Measurements from ENCODE around the gene ITPR1.
A peak's percentile ranks its signal among the peaks of the same experiment; 100 is the strongest.

Gene ITPR1

DNA sequence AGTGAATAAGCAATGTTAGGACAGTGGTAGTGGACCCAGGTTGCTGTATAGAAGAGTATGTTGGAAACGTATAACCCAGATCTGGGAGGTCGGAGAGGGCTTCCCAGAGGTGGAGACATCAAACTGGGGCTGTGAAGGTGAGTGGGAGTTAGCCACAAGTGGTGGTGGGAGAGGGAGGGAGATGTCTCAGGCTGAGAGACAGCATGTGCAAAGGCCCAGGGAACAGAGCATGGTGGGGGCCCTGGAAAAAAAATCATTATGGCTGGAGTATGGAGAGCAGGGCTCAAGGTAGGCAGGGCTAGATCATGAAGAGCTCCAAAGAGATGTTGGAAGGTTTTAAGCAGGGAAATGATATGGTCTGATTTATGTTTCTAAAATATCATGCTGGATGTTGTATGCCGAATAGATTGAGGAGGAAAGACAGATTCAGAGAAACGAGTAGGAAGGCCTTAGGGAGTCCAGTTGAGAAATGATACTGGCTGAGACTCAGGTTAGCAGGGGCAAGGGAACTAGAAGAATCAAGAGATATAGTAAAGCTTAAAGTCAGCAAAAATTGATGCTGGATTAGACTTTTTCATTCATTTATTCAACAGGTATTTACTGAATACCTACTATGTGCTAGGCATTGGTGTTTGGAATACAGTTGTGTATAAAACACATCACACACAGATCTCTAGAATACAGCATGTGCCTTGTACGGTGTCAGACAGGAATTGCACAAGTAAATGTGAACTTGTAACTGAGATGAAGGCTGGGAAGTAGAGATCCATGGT, 17.0 kb downstream of the ITPR1 start:
- no peak for DNase-seq

DNA sequence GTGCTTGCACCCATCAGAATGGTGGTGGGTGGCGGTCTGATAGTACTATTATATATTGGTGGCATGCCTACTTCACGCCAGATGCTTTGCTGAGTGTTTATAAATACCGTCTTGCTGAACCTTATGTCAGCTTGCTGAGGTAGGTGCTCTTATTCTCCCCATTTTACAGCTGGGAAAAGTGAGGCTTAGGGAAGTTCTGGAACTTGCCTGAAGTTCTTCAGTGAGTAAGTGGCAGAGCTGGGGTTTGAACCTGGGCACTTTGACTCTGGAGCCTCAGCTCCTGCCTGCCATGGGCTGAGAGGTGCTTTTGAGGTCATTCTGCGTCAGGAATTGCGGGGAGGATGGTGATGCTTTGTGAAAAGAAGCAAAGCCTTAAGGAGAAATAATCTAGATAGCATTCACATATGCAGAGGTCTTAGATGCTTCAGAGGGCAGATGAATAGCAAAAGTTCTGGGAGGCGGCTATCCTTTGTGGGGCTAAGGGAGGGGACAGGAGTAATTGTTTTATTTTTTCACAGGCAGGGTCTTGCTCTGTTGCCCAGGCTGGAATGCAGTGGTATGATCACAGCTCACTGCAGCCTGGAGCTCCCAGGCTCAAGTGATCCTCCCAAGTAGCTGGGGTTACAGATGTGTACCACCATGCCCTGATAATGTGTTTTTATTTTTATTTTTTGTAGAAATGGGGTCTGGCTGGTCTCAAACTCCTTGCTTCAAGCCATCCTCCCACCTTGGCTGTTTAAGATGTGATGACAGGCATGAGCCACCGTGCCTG, 18.5 kb downstream of the ITPR1 start:
- no peak for DNase-seq

DNA sequence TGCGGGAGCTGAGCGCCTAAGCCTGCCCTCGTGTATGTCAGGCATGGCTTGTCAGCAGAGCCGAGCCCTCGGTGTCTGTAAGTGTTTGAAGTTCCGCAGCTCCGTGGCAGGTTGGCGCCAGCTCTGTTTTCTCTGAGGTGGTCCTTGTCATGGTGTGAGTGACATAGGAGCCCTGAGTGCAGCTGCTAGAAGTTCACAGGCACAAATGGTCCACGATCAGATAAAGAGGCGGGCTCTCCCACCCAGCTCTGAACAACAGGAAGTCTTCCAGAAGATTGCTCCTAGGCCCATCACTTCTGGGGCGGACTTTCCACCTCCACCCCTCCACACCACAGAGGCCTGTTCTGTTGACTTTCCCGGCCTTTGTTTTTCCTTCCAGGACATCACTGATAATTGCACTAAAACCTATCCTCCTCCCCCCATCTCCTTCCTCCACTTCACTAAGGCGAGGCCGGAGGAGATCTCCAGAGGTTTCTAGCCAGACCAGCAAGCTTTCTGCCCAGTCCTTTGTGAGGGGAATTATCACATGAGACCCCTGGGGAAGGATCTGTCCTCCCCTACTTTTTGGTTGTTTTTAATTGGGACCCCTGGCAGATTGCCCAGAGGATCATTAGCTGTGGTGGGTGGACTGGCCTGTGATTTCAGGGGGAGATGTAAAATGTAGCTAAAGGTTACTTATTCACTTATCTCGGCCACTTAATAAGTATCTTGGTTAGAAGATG, 19.9 kb downstream of the ITPR1 start:
- DNase-seq, result no peak

GRCh38 chr3:4514321-4514720, 21.2 kb downstream of the ITPR1 start:
- no peak for DNase-seq

DNA sequence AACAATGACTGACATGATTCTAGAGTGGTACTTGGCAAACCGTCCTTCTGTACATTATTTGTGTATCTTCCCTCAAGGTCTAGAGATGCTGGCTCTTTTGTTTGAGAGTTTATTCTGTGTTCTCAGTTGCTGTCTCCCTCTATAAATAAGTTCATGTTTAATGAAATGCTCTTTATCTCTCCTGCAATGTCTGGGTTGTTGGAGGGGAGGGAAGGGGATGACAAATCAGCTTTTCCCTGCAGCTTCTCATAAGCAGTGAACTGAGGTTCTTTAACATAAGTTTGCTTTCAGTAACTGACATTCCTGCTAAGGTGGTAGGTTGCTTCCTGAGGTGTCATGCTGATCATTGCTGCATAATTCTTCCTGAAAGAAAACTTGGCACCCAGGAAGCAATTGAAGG, 21.8 kb downstream of the ITPR1 start:
- no peak for DNase-seq

- DNase-seq, result no peak
Observed at GRCh38 chr3:4515916-4516579, 22.9 kb downstream of the ITPR1 start.

- DNase-seq, result no peak
Observed at GRCh38 chr3:4517093-4517492, 23.9 kb downstream of the ITPR1 start.

DNA sequence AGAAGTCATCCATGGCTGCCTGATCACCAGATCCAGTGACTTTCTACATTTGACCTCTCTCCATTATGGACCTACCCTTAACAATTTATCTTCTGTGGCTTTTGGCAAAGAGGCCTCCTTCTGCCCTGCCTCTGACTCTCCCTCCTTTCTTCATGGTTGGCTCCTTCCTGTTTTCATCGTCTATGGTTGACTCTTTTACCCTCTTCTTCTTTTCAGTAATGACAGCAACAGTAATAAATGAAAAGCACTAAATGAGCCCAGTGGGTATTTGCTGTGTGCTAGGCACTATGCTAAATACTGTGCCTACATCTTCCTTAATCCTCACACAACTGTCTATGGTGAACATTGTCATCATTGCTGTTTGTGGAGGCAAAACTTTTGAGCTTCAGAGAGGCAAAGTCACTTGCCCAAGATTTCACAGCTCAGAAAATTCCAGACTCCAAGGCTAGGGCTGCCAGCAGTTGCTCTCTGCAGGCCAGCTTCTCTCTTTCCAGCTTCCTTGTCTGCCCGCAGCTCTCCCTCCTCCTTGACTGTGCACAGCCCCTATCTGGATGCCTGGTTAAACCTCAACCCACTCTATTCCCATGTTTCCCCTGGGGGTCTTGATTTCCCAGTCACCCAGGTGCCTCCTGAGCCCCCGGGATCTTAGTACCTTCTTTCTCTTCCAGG, 24.6 kb downstream of the ITPR1 start:
- DNase-seq, result no peak

GRCh38 chr3:4520033-4520816, 27.1 kb downstream of the ITPR1 start:
- no peak for DNase-seq

GRCh38 chr3:4522947-4523346, 29.8 kb downstream of the ITPR1 start:
- DNase-seq, result no peak

- DNase-seq, result peak; percentile 11
Observed at GRCh38 chr3:4523710-4524698, 30.9 kb downstream of the ITPR1 start.

DNA sequence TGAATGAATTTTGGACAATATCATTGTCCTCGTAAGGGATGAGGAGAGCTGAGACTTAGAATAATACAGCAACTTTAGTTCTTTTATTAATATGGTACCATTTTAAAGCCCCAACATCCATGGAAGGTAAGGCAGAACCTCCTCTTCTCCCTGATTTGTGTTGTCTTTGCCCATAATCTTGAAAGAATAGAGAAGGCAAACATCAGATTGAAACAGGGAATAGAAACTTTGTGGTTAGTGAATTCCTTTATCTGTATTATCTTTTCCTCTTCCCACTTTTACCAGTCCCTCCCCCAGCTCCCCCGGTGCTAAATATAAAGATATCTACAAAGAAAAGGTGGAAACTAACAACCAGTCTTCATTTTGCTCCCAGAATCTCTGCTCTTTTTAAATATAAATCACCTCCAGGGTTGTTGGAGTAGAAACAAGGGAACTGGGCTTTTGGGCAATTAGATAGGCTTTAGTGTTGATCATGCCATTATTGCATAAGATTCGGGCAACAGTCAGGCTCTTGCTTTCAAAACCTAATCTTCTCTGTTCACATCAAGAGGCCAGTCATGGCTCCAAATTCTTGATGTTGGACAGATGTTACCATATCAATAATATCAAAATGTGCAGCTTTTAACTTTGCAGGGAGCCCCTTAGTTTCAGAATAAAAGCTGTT, 32.5 kb downstream of the ITPR1 start:
- no peak for DNase-seq

DNA sequence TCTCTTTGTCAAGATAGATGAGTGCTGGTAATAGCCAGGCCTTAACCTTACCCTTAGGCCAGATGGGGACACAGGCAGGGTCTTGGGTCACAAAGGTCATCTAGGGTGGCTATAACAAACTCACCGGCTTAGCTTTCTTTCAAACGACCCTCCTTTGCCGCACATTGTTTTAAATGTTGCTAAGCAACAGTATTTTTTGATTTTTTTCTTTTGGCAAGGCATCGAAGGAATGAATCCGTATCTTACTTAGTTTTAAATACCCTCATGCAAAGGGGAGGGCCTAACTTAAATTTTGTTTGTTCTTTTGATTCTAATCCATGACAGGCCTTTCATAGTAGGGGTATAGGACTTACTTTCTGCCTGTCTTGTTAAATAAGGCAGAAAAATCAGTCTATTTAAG, 35.2 kb downstream of the ITPR1 start:
- DNase-seq, result no peak

GRCh38 chr3:4528819-4529600, 35.9 kb downstream of the ITPR1 start:
- DNase-seq, result no peak

- DNase-seq, result no peak
Observed at GRCh38 chr3:4529876-4530588, 36.9 kb downstream of the ITPR1 start.

GRCh38 chr3:4531478-4532025, 38.4 kb downstream of the ITPR1 start:
- DNase-seq, result peak; percentile 4

- no peak for DNase-seq
Observed at GRCh38 chr3:4532535-4533112, 39.5 kb downstream of the ITPR1 start.

Measured in fibroblast of skin of scalp (primary cell).